ENCODE data around the gene CHD1L.

Gene CHD1L

GRCh38 chr1:147260956-147261355 lies 18.5 kb downstream of the CHD1L start:
- POLR2A ChIA-PET, result no interaction called here
- no peak for TF ChIP-seq CTCF (IDR thresholded peaks at IDR 0.05; ENCODE audit: insufficient read depth, low read length, missing control alignments)
- DNase-seq (ENCODE audit: low read depth, low spot score), result no peak
- CTCF ChIA-PET, result interaction anchor here (1.1 to 1.4 kb wide), 3 partner anchors 12 to 344 kb away, joined by 3 to 5 read pairs (median 3); no protein-coding TSS in a partner anchor
- H3K4me3 ChIP-seq (ENCODE audit: low read depth, low read length), result no peak overlapping the region

GRCh38 chr1:147264158-147264768 lies 21.8 kb downstream of the CHD1L start:
- TF ChIP-seq CTCF (IDR thresholded peaks at IDR 0.05; ENCODE audit: insufficient read depth, low read length, missing control alignments), result no peak
- ChIA-PET POLR2A (no interaction called here), CTCF (interaction anchor here (0.6 kb wide), 1 partner anchor 628 kb away, joined by 3 read pairs; no protein-coding TSS in a partner anchor)
- DNase-seq (ENCODE audit: low read depth, low spot score), result no peak
- no peak overlapping the region for H3K4me3 ChIP-seq (ENCODE audit: low read depth, low read length)

- no peak overlapping the region for H3K4me3 ChIP-seq (ENCODE audit: low read depth, low read length)
- POLR2A ChIA-PET, result no interaction called here
- TF ChIP-seq CTCF (IDR thresholded peaks at IDR 0.05; ENCODE audit: insufficient read depth, low read length, missing control alignments), result no peak
- CTCF ChIA-PET, result no interaction called here
- DNase-seq (ENCODE audit: low read depth, low spot score), result no peak
Observed at GRCh38 chr1:147266381-147266780, 23.9 kb downstream of the CHD1L start.

GRCh38 chr1:147267711-147268110 lies 25.2 kb downstream of the CHD1L start:
- POLR2A ChIA-PET, result no interaction called here
- CTCF ChIA-PET, result no interaction called here
- H3K4me3 ChIP-seq (ENCODE audit: low read depth, low read length), result no peak overlapping the region
- no peak for TF ChIP-seq CTCF (IDR thresholded peaks at IDR 0.05; ENCODE audit: insufficient read depth, low read length, missing control alignments)
- DNase-seq (ENCODE audit: low read depth, low spot score), result no peak

- ChIA-PET CTCF (interaction anchor here (6.7 kb wide), 1 partner anchor 118 kb away, joined by 146 read pairs; no protein-coding TSS in a partner anchor), POLR2A (no interaction called here)
- TF ChIP-seq CTCF (IDR thresholded peaks at IDR 0.05; ENCODE audit: insufficient read depth, low read length, missing control alignments), result no peak
- H3K4me3 ChIP-seq (ENCODE audit: low read depth, low read length), result no peak overlapping the region
- no peak for DNase-seq (ENCODE audit: low read depth, low spot score)
Observed at GRCh38 chr1:147270721-147271120, 28.2 kb downstream of the CHD1L start.

GRCh38 chr1:147272042-147272441 lies 29.6 kb downstream of the CHD1L start:
- ChIA-PET CTCF (interaction anchor here (1.0 to 6.7 kb wide), 7 partner anchors 10 to 355 kb away, joined by 3 to 146 read pairs (median 13); partner anchors contain the start of gene CHD1L), POLR2A (no interaction called here)
- no peak for DNase-seq (ENCODE audit: low read depth, low spot score)
- TF ChIP-seq CTCF (IDR thresholded peaks at IDR 0.05; ENCODE audit: insufficient read depth, low read length, missing control alignments), result no peak
- H3K4me3 ChIP-seq (ENCODE audit: low read depth, low read length), result no peak overlapping the region

All from AG04449 (cell line).